GM06990 (cell line): ENCODE measurements around the gene GSTO2.

Source experiments
- DNase-seq: peaks from one replicate; pipeline ENCODE4 v3.0.0-alpha.2; 2011; ENCODE audit not compliant: insufficient read length; ENCODE audit errors: extremely low read depth
- H3K27me3 ChIP-seq: replicated peaks from 2 replicates; pipeline ENCODE4 v1.6.0; 2011; ENCODE audit warnings: low read length; ENCODE audit not compliant: control insufficient read depth, insufficient read depth
- H3K36me3 ChIP-seq: 2 replicates; pipeline ENCODE4 v1.5.1; 2011; ENCODE audit warnings: low read length; ENCODE audit not compliant: control insufficient read depth, insufficient read depth
- H3K4me3 ChIP-seq: replicated peaks from 2 replicates; pipeline ENCODE4 v1.5.1; 2011; ENCODE audit warnings: low read depth, mild to moderate bottlenecking, control low read depth, low read length
- CTCF ChIP-seq: IDR thresholded peaks from 2 replicates; pipeline ENCODE4 v1.5.1; 2011; ENCODE audit warnings: low read length, control low read depth, mild to moderate bottlenecking, inconsistent platforms; ENCODE audit not compliant: insufficient read depth, poor library complexity, severe bottlenecking

The GSTO2 gene

DNA sequence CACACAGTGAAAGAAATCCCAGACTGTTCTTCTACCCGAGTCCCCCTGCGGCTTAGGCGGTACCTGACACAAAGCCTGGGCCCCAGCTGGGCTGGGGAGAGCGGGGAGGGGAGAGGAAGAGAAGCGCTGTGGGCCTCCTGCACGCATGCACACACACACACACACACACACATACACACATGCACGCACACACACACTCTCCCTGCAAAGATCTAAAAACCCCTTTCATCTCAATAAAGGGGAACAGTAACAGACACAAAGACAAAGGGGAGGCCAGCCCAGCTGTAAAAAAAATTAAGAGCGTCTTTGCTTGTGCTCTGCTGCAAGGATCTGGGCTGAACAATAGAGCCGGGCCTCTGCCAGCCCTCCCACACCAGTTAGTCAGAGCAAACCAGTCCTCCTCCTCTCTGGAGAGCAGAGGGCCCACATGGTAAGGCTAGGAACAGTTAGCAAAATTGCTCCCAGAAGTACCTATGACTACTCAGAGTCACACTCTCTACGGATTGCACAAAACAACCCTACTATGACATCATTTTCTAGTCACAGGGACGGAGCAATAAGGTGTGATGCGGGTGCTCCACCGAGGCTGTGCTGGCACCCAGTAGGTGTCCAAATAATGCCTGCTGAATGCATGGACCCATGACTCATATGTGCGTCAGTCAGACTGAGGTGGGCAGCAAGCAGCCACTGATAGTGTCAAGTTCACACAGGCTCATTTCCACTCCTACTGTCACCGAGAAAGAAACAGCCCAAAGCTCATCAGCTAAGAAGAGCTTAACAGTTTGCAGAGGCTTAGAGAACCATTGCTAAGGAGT is 60.1 kb downstream of the GSTO2 start:
- H3K4me3 ChIP-seq: no peak overlapping the region

DNA sequence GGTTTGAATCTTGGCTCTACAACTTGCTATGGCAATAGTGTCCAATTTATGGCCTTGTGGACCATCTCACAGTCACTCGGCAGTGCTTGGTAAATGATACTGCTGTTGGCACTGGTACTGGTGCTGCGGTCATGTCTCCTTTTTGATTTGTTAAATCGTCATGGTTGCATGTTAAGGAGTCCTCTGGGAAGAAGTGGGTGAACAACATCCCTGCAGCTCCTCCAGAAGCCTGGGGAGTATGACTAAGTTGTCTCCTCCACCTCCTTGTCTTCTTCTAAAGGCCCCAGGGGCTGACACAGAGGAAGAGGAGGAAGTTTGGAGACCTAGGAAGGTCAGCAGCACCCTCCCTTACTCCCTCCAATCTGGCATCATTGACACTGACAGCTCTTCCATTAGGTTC is 60.8 kb downstream of the GSTO2 start:
- H3K36me3 ChIP-seq: peaks cover 4% of the 10 kb centered on the region; the same call in 1 of the 2 replicates
- no peak for DNase-seq
- no peaks in the 10 kb centered on the region for H3K27me3 ChIP-seq
- TF ChIP-seq CTCF: no peak
- no peak overlapping the region for H3K4me3 ChIP-seq

More for the DNA sequence above, 60.1 kb downstream of the GSTO2 start:
- no peaks in the 10 kb centered on the region for H3K27me3 ChIP-seq
- TF ChIP-seq CTCF: no peak
- peaks cover 4% of the 10 kb centered on the region; the same call in 1 of the 2 replicates for H3K36me3 ChIP-seq
- peak; percentile 62 for DNase-seq

GRCh38 chr10:104330168-104331110 is 61.5 kb downstream of the GSTO2 start:
- no peak for DNase-seq
- peaks cover 4% of the 10 kb centered on the region; the same call in 1 of the 2 replicates for H3K36me3 ChIP-seq

GRCh38 chr10:104331208-104331838 is 62.3 kb downstream of the GSTO2 start:
- no peak for DNase-seq
- no peak for TF ChIP-seq CTCF
- Histone ChIP-seq H3K4me3 (no peak overlapping the region), H3K36me3 (no peaks in the 10 kb centered on the region), H3K27me3 (no peaks in the 10 kb centered on the region)

More at GRCh38 chr10:104330168-104331110, 61.5 kb downstream of the GSTO2 start:
- no peak for TF ChIP-seq CTCF
- Histone ChIP-seq H3K4me3 (no peak overlapping the region), H3K27me3 (no peaks in the 10 kb centered on the region)

- Histone ChIP-seq H3K36me3 (no peaks in the 10 kb centered on the region), H3K4me3 (no peak overlapping the region), H3K27me3 (no peaks in the 10 kb centered on the region)
- DNase-seq: no peak
- no peak for TF ChIP-seq CTCF
These were observed 63.5 kb downstream of the GSTO2 start for GRCh38 chr10:104332243-104333031.
